Endodermal cell (in vitro differentiated cells): ENCODE results near the gene ADGRF1. TPM values are rescaled to one million over a fixed set of nuclear protein-coding genes. Genes with fewer than 3 reads are reported as not detected.

Experiments used
- DNase-seq: peaks from one replicate; pipeline ENCODE4 v3.0.0-alpha.2; 2017
- H3K27ac ChIP-seq: 2 replicates; pipeline ENCODE4 v1.5.1; 2013; ENCODE audit warnings: mild to moderate bottlenecking, low read depth, low read length, moderate library complexity
- H3K27me3 ChIP-seq: 2 replicates; pipeline ENCODE4 v1.6.1; 2013; ENCODE audit warnings: mild to moderate bottlenecking, low read length, moderate library complexity; ENCODE audit not compliant: insufficient read depth, control insufficient read depth, poor library complexity, severe bottlenecking
- H3K36me3 ChIP-seq: 2 replicates; pipeline ENCODE4 v1.7.0; 2013; ENCODE audit warnings: mild to moderate bottlenecking, low read length, moderate library complexity; ENCODE audit not compliant: control insufficient read depth, insufficient read depth
- H3K4me1 ChIP-seq: one replicate; pipeline ENCODE4 v1.7.0; 2013; ENCODE audit warnings: low read length; ENCODE audit not compliant: control insufficient read depth, insufficient read depth
- H3K4me3 ChIP-seq: 2 replicates; pipeline ENCODE4 v1.5.1; 2013; ENCODE audit warnings: mild to moderate bottlenecking, low read length, moderate library complexity
- H3K9ac ChIP-seq: 2 replicates; pipeline ENCODE4 v1.6.1; 2013; ENCODE audit warnings: mild to moderate bottlenecking, low read length, moderate library complexity; ENCODE audit not compliant: poor library complexity, severe bottlenecking; ENCODE audit errors: extremely low read depth
- H3K9me3 ChIP-seq: 2 replicates; pipeline ENCODE4 v1.6.1; 2013; ENCODE audit warnings: mild to moderate bottlenecking, low read length, moderate library complexity; ENCODE audit not compliant: control insufficient read depth
- H3K27ac Mint-ChIP-seq: 2 replicates; pipeline ENCODE4 v1.8.0; 2020; ENCODE audit warnings: mixed read lengths
- H3K27me3 Mint-ChIP-seq: 2 replicates; pipeline ENCODE4 v1.8.0; 2021; ENCODE audit warnings: mild to moderate bottlenecking, mixed read lengths; ENCODE audit not compliant: insufficient read depth
- H3K36me3 Mint-ChIP-seq: 2 replicates; pipeline ENCODE4 v1.8.0; 2020; ENCODE audit warnings: low read depth, mixed read lengths
- H3K4me1 Mint-ChIP-seq: 2 replicates; pipeline ENCODE4 v1.8.0; 2020; ENCODE audit warnings: mixed read lengths
- H3K4me3 Mint-ChIP-seq: 2 replicates; pipeline ENCODE4 v1.8.0; 2020; ENCODE audit warnings: mild to moderate bottlenecking, moderate library complexity, mixed read lengths
- H3K9me3 Mint-ChIP-seq: 2 replicates; pipeline ENCODE4 v1.8.0; 2020; ENCODE audit warnings: mild to moderate bottlenecking, mixed read lengths
- WGBS, 2 experiments: methylation state at CpG; one replicate each; pipeline versions ENCODE4 v1.1.5 to v1.1.7; 2013; ENCODE audit warnings: missing lambda C conversion rate in 2 of 2, mixed read lengths in 1 of 2; ENCODE audit not compliant: insufficient coverage in 1 of 2, insufficient read length in 1 of 2; 5-methylcytosine and 5-hydroxymethylcytosine counted together
- total RNA-seq, 2 donors: library from RNA; stranded (reverse); fragmentation: NEBNext Ultra II Directional in 1 of 2; extraction: Animal tissue kit (Norgen Biotek cat#: 25700) in 1 of 2; gene quantifications; 2 replicates in 1 of 2; 3 replicates in 1 of 2; pipeline ENCODE4 v1.2.1, GENCODE V29; 2021
- TF ChIP-seq, protein P1 (sequence below): fragments of 200-600 bp; sonication (generic); conservative IDR thresholded peaks from 2 replicates; pipeline ENCODE4 v1.5.0; 2021; ENCODE audit warnings: antibody characterized with exemption, mild to moderate bottlenecking

ADGRF1 gene
- total RNA-seq, 2 donors from 2014 or later, result not detected

DNA sequence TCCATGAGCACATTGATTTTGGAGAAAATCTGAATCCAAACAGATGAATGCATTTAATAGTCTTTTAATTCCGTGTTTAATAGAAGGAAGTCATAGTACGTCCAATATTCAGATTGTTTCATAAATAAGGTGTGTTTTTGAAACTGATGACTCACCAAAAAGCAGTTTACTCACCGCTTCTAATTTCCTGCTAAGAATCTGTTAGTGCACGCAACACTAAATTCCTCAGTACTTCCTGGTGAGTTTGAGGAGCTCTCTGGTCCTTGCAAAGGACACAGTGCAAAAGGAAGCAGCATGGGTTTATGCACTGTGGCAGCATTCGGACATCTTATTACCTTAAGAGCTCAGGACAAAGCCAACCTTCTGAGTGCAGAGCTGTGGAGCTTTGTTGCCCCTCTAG is 2.3 kb upstream of the ADGRF1 start:
- Mint-ChIP-seq H3K9me3 (peaks cover under 1% of the 10 kb centered on the region), H3K4me3 (no peak overlapping the region), H3K36me3 (no peaks in the 10 kb centered on the region), H3K4me1 (peaks cover 32% of the 10 kb centered on the region), H3K27ac (no peak overlapping the region), H3K27me3 (no peaks in the 10 kb centered on the region)
- no peak for DNase-seq
- H3K27ac ChIP-seq, result no peak overlapping the region
- peaks cover 4% of the 10 kb centered on the region for H3K4me1 ChIP-seq
- no peak overlapping the region for H3K4me3 ChIP-seq
- no peaks in the 10 kb centered on the region for H3K36me3 ChIP-seq
- H3K27me3 ChIP-seq, result no peaks in the 10 kb centered on the region
- no peaks in the 10 kb centered on the region for H3K9me3 ChIP-seq
- 80 to 83% methylated on average over 5 of the region's 5 CpGs for WGBS, 2 experiments
- H3K9ac ChIP-seq, result no peak overlapping the region
- TF ChIP-seq, protein P1, sequence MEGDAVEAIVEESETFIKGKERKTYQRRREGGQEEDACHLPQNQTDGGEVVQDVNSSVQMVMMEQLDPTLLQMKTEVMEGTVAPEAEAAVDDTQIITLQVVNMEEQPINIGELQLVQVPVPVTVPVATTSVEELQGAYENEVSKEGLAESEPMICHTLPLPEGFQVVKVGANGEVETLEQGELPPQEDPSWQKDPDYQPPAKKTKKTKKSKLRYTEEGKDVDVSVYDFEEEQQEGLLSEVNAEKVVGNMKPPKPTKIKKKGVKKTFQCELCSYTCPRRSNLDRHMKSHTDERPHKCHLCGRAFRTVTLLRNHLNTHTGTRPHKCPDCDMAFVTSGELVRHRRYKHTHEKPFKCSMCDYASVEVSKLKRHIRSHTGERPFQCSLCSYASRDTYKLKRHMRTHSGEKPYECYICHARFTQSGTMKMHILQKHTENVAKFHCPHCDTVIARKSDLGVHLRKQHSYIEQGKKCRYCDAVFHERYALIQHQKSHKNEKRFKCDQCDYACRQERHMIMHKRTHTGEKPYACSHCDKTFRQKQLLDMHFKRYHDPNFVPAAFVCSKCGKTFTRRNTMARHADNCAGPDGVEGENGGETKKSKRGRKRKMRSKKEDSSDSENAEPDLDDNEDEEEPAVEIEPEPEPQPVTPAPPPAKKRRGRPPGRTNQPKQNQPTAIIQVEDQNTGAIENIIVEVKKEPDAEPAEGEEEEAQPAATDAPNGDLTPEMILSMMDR, result no peak

DNA sequence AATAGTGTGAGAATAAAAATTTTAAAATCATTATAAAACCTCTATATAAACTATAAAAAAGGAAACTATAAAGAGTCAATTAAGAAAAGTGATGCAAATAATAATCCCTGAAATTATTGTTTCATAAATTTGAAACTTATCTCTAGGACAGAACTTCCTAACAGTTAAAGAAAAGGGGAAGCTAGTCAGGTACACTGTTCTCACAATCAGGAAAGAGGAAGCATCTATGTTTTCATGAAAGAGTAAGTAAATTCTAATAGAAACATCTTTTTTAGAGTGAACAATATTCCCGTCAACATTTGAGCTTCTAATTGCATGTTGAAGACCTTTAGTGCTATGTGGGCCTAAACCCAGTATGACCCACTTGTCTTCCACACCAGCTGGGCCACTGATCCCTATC is 1.2 kb upstream of the ADGRF1 start:
- H3K27me3 ChIP-seq, result no peaks in the 10 kb centered on the region
- H3K4me1 ChIP-seq, result peaks cover 4% of the 10 kb centered on the region
- Mint-ChIP-seq H3K27ac (no peak overlapping the region), H3K4me3 (no peak overlapping the region), H3K27me3 (no peaks in the 10 kb centered on the region), H3K9me3 (no peaks in the 10 kb centered on the region), H3K36me3 (no peaks in the 10 kb centered on the region), H3K4me1 (peaks cover 37% of the 10 kb centered on the region)
- DNase-seq, result no peak
- H3K9ac ChIP-seq, result no peak overlapping the region
- H3K9me3 ChIP-seq, result no peaks in the 10 kb centered on the region
- TF ChIP-seq, protein P1, result no peak
- no peaks in the 10 kb centered on the region for H3K36me3 ChIP-seq
- no peak overlapping the region for H3K4me3 ChIP-seq
- no peak overlapping the region for H3K27ac ChIP-seq
- 89% methylated on average over 1 of the region's 1 CpG; no CpG with 5 or more reads in 1 of the 2 experiments for WGBS, 2 experiments

DNA sequence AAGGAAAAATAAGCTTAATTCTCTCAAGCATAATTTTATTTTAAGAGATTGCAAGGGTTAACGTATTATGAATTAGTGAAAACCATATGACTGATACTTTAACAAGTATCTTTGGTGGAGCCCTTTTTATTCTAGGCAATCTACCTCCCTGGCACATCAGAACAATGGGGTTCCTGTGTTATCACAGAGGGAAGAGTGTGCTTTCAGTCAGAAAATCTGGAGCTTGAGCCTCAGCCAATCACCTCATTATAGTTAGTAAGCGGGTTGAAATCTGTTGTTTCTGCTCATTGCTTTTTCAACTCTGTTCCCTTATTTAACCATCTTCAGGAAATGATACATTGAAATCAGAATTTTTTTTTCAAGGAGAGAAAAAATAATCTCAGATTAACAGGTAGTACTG is 391 bp downstream of the ADGRF1 start:
- no peak for DNase-seq

More for the DNA sequence above, 391 bp downstream of the ADGRF1 start:
- Mint-ChIP-seq H3K36me3 (no peaks in the 10 kb centered on the region), H3K4me1 (peaks cover 37% of the 10 kb centered on the region), H3K27ac (no peak overlapping the region), H3K27me3 (no peaks in the 10 kb centered on the region), H3K4me3 (no peak overlapping the region), H3K9me3 (no peaks in the 10 kb centered on the region)
- Histone ChIP-seq H3K4me1 (no peaks in the 10 kb centered on the region), H3K36me3 (no peaks in the 10 kb centered on the region), H3K9ac (no peak overlapping the region), H3K9me3 (no peaks in the 10 kb centered on the region), H3K27ac (no peak overlapping the region), H3K4me3 (no peak overlapping the region), H3K27me3 (no peaks in the 10 kb centered on the region)
- WGBS, 2 experiments, result 85 to 88% methylated on average over 2 of the region's 2 CpGs
- TF ChIP-seq, protein P1, result no peak
